Cardiac muscle cell (in vitro differentiated cells and primary cell): ENCODE data around the gene DBP. TPM values are rescaled to one million over a fixed set of nuclear protein-coding genes. Genes with fewer than 3 reads are reported as not detected.
A peak's percentile ranks its signal among the peaks of the same experiment; 100 is the strongest.
"Not testable (repeated sequence)": the region's sequence is repeated elsewhere in the genome, so short reads cannot be mapped to it uniquely, and the experiment has no call there.

Experiments
- DNase-seq, 2 donors: peaks; one replicate each; pipeline versions ENCODE4 v3.0.0 to v3.0.0-alpha.2; 2010 to 2017; ENCODE audit warnings: low read depth in 1 of 2, low spot score in 1 of 2
- H3K27ac ChIP-seq: fragments of 200-600 bp; sonication (generic); 2 replicates; pipeline ENCODE4 v1.5.1; 2016
- H3K27me3 ChIP-seq: fragments of 200-600 bp; sonication (generic); 2 replicates; pipeline ENCODE4 v1.6.0; 2016; ENCODE audit warnings: control low read depth
- H3K36me3 ChIP-seq: fragments of 200-600 bp; sonication (generic); 2 replicates; pipeline ENCODE4 v1.5.1; 2016; ENCODE audit warnings: control low read depth
- H3K4me1 ChIP-seq: fragments of 200-600 bp; sonication (generic); 2 replicates; pipeline ENCODE4 v1.8.1; 2017; ENCODE audit warnings: low read depth, mild to moderate bottlenecking, mixed run types
- H3K4me3 ChIP-seq: fragments of 200-600 bp; sonication (generic); 2 replicates; pipeline ENCODE4 v1.5.1; 2016; ENCODE audit warnings: mild to moderate bottlenecking
- H3K9me3 ChIP-seq: fragments of 200-600 bp; sonication (generic); 2 replicates; pipeline ENCODE4 v1.5.1; 2017; ENCODE audit warnings: low read depth, mild to moderate bottlenecking, control low read depth
- polyA plus RNA-seq: library from polyadenylated mRNA; unstranded; fragments of >200 nt; fragmentation: Nextera tagmentation; extraction: Ambion mirVana; gene quantifications from 2 replicates; pipeline ENCODE4 v1.2.1, GENCODE V29; 2016
- total RNA-seq: library from RNA; depleted of rRNA; stranded (reverse); fragments of >200 nt; gene quantifications from 2 replicates; pipeline ENCODE4 v1.2.3, GENCODE V29; 2016
- TF ChIP-seq, protein P1 (sequence below): IDR thresholded peaks from 2 replicates; pipeline ENCODE4 v1.5.1; 2012; ENCODE audit warnings: low read depth, mild to moderate bottlenecking, low read length

Gene DBP
- total and polyA plus RNA-seq, 2 experiments from 2014 or later: 23.3 to 30.0 TPM

DNA sequence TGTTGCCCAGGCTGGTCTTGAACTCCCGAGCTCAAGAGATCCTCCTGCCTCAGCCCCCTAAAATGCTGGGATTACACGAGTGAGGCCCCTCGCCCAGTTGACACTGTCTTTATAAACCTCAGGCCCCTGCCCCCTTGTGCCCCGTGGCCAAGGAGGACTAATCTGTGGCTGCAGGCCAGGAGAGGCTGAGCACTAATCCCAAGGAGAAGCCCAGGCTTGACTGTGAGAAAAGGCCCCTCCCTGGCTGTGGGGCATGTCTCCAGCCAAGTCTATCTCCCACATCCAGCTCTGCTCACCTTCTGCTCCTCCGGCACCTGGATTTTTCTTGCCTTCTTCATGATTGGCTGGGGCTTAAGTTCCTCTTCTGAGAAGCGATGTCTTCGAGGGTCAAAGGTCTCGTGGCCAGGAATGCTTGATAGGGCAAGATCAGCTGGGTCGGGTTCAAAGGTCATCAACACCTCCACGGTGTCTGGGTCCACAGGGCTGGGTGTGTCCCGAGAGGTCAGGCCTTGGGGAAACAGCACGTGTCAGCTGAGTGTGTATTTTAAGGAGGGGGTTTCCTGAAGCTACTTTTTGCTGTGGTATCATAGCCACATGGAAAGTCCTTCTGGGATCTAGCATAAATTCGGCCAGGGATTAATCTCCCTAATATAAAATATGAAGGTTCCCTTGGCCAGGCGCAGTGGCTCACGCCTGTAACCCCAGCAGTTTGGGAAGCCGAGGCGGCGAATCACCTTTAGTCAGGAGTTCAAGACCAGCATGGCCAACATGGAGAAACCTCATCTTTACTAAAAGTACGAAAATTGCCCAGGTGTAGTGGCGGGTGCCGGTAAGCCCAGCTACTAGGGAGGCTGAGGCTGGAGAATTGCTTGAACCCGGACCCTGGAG lies 3.8 kb downstream of the DBP start:
- H3K27ac ChIP-seq: no peak overlapping the region
- no peaks in the 10 kb centered on the region for H3K36me3 ChIP-seq
- DNase-seq: no peak
- H3K4me1 ChIP-seq: peaks cover 12% of the 10 kb centered on the region
- H3K4me3 ChIP-seq: no peak overlapping the region
- no peaks in the 10 kb centered on the region for H3K27me3 ChIP-seq
- TF ChIP-seq, protein P1, sequence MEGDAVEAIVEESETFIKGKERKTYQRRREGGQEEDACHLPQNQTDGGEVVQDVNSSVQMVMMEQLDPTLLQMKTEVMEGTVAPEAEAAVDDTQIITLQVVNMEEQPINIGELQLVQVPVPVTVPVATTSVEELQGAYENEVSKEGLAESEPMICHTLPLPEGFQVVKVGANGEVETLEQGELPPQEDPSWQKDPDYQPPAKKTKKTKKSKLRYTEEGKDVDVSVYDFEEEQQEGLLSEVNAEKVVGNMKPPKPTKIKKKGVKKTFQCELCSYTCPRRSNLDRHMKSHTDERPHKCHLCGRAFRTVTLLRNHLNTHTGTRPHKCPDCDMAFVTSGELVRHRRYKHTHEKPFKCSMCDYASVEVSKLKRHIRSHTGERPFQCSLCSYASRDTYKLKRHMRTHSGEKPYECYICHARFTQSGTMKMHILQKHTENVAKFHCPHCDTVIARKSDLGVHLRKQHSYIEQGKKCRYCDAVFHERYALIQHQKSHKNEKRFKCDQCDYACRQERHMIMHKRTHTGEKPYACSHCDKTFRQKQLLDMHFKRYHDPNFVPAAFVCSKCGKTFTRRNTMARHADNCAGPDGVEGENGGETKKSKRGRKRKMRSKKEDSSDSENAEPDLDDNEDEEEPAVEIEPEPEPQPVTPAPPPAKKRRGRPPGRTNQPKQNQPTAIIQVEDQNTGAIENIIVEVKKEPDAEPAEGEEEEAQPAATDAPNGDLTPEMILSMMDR: no peak
- H3K9me3 ChIP-seq: no peaks in the 10 kb centered on the region

DNA sequence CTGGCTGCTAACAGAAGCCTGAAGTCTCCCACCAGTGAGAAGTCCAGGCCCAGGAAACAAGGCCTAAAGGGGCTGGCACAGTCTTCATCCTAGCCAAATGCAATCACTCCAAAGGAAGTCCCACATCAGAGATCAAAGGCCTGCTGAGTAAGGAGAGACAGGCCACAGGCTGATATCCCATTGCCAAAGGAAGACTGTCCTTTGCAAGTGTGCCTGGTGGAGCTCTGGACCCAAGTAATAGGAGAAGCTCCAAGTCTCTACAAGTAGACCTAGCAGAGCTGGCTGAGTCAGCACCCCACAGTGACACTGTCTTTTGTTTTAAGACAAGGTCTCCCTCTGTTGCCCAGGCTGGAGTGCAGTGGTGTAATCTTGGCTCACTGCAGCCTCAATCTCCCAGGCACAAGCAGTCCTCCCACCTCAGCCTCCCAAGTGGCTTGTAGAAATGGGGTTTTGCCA lies 4.5 kb downstream of the DBP start:
- H3K4me1 ChIP-seq: peaks cover 12% of the 10 kb centered on the region
- DNase-seq: no peak
- H3K4me3 ChIP-seq: no peak overlapping the region
- H3K27ac ChIP-seq: no peak overlapping the region
- H3K36me3 ChIP-seq: no peaks in the 10 kb centered on the region
- TF ChIP-seq, protein P1: no peak
- no peaks in the 10 kb centered on the region for H3K9me3 ChIP-seq
- H3K27me3 ChIP-seq: no peaks in the 10 kb centered on the region

DNA sequence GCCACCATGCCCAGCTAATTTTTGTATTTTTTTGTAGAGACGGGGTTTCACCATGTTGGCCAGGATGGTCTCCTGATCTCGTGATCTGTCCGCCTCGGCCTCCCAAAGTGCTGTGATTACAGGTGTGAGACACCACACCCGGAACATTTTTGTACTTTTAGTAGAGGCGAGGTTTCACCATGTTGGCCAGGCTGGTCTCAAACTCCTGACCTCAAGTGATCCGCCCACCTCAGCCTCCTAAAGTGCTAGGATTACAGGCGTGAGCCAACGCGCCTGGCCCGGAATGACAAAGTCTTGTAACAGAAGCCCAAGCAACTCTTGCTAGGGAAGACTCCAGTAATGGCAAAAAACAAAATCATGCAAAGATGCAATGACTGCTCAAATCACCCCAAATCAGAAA lies 4.9 kb downstream of the DBP start:
- DNase-seq, H3K4me3 ChIP-seq, H3K27ac ChIP-seq, H3K9me3 ChIP-seq, H3K27me3 ChIP-seq, H3K36me3 ChIP-seq: not testable (repeated sequence)
- peaks cover 12% of the 10 kb centered on the region for H3K4me1 ChIP-seq

DNA sequence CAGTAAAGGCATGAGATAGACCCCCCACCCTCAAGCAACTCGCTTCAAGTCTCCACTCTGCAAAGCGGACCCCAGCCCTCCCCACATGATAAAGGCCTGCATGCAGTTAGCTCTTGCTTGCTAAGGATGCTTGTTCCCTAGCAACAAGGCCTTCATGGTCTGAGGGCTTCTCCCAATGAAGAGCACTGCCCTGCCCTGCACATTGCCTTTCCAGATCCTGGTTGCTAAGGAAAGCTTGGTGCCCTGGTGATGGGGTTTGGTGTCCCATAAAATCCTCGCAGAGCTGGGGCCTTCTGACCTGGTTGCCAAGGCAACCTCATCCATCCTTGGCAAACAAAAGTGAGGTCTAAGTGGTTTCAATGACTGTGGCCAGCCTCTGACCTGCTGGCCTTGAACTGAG lies 6.0 kb downstream of the DBP start:
- no peaks in the 10 kb centered on the region for H3K27me3 ChIP-seq
- no peaks in the 10 kb centered on the region for H3K9me3 ChIP-seq
- TF ChIP-seq, protein P1: no peak
- no peak for DNase-seq
- no peaks in the 10 kb centered on the region for H3K36me3 ChIP-seq
- no peak overlapping the region for H3K27ac ChIP-seq
- H3K4me3 ChIP-seq: no peak overlapping the region
- peaks cover 12% of the 10 kb centered on the region for H3K4me1 ChIP-seq

DNA sequence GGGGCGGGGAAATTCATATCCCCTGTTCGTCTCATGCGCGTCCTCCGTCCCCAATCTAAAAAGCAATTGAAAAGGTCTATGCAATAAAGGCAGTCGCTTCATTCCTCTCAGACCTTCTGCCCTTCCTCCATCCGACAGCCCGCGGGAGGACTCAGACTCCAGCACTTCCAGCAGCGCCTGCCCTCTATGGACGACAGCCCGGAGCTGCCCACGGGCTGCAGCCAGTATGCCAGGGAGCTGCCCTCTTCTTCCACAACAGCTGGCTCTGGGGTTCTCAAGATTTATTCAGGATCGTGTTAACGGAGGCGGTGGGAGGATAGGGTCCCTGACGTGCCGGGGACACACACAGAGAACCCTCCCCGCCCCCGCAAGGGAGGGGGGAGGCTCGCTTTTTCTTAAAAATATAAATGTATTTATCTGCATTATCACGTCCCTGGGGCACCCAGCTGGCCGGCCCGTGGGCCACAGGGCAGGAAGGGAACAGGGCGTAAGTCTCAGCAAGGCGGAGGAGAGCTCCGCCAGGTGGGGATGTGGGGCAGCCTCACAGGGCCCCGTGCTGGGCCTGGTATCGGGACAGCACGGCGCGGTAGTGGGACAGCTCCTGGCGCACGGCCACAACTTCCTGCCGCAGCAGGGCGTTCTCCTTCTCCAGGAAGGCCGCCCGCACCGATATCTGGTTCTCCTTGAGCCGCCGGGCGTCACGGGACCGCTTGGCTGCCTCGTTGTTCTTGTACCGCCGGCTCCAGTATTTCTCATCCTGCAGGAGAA lies 6.7 kb downstream of the DBP start:
- H3K4me1 ChIP-seq: peaks cover 12% of the 10 kb centered on the region
- TF ChIP-seq, protein P1: no peak
- H3K27ac ChIP-seq: no peak overlapping the region
- no peaks in the 10 kb centered on the region for H3K27me3 ChIP-seq
- H3K4me3 ChIP-seq: no peak overlapping the region
- H3K36me3 ChIP-seq: no peaks in the 10 kb centered on the region
- no peaks in the 10 kb centered on the region for H3K9me3 ChIP-seq
- peak; percentile 53 to 85 for DNase-seq
